NCI-H2029 treated with DMSO at 0.1 percent for 48 hours (cell line): Measurements from ENCODE around the gene LAMA1.

ENCODE experiments used
- DNase-seq: peaks from one replicate; lab custom pipeline; 2025; lab: John Stamatoyannopoulos, UW

The LAMA1 gene

GRCh38 chr18:7112936-7113335, 4.7 kb downstream of the LAMA1 start:
- no peak for DNase-seq

GRCh38 chr18:7111134-7111533, 6.5 kb downstream of the LAMA1 start:
- no peak for DNase-seq

DNA sequence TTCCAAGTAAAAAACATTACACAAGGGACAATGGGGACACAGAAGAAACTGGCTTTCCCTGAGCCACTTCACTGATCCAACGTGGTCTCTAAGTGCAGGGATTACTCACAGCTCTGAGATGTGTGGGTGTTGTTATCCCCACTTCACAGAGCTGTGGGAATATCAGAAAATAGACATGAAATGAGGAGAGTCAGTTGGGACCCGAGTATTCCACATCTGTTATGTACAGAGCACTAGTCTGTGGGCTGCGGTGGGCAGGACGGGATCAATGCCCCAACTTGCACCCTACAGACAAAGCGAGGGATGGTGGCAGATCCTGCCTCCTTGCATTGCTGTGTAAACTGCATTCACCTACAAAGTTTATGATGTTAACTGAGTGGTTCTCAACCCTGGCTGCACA, 11.7 kb downstream of the LAMA1 start:
- DNase-seq: no peak

GRCh38 chr18:7105268-7105667, 12.3 kb downstream of the LAMA1 start:
- no peak for DNase-seq

DNA sequence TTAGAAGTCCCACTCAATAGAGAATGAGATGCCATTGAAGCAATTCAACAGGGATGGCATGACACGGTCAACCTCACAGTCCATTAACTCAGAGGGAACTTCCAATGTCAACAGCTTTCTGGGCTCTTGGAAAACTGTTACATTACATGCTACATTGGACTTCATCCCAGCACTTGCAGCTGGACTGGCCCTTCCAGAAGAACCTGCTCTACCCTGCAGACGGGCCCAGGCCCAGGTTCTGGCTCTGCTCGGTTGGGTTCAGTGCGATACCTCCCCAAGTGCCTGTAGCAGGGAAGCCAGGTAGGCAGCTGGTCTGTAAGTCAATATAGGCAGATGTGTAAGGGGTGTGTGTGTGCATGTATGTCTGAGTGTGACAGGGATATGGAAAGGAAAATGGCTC, 12.9 kb downstream of the LAMA1 start:
- no peak for DNase-seq

GRCh38 chr18:7102131-7102530, 15.5 kb downstream of the LAMA1 start:
- DNase-seq: no peak

DNA sequence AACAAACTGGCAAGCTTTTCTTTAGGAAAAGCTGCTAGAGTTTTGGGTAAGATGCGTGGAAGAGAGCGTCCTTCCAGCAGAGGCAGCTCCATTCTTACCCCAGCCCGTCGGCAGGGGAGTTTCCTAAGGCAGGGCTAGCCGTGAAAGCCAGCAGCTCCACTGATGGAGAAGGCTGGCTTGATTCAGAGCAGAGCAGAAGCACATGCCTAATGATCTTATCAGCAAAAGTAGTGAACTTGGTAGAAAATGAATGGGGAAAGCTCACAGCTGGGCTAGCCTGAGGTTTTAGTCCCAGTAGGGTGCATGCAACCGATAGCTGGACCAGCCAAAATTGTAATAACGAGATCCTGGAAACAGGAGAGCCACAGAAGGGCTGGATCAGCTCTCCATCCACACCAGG, 20.8 kb downstream of the LAMA1 start:
- DNase-seq: no peak

- DNase-seq: no peak
Observed at GRCh38 chr18:7094427-7094826, 23.2 kb downstream of the LAMA1 start.

DNA sequence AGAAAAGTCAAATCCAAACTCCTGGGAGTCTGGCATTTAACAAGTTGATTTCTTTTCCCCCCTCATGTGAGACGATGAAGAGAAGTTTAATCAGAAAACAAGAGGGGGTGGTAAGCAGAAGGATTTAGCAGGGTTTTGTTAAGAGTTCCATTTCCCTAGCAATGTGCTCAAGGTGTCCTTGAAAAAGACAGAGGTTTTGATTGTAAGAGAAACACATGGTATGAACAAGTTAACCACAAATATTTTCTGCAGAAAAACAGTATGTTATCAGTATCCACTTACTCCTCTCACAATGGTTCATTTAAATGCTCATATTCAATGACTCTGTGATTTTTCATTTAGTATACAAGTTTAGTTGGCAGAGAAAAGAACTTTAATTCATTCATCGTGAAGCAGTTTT, 26.8 kb downstream of the LAMA1 start:
- DNase-seq: no peak

- no peak for DNase-seq
Observed at GRCh38 chr18:7089369-7089768, 28.2 kb downstream of the LAMA1 start.

DNA sequence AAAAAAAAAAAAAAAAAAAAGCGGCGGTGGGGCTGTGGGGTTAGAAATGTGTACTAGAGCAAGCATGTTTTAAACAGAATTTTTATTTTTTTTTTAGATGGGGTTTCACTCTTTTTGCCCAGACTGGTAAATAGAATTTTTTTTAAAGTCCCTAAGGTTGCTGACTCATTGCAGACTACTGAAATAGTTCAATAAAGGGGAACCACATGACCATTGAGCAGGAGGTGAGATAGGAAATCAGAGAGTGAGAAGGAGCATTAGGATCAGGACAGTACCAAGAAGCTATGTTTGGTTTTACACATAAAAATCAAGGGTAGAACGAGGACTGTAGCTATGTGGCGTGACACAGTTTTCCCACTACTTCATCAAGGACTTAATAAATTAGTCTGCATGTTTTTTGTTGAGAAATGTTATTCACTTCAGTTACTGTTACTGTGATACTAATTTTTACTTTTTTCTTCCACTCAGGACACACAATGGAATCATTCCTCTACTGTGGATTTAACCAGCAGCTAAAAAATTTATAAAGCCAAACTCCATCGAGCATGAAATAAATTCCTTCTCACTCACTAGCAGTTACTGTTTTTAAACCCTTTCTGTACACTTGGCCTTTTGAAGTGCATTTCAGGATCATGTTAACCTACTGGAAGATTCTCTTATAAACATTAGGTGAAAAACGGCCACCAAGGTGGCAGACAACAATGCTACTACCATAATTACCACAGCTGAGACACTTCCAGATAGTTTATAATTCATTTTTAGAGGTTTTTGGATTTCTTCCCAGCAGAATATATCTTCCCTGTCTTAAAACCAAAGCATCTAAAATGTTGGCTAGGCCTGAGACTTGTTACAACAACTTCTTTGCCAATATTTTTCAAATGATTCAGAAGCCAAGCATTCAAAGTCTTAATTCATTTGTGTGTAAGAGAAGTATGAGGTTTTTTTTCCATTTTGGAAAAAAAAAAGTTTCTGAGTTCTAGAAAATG, 33.2 kb downstream of the LAMA1 start:
- no peak for DNase-seq

- no peak for DNase-seq
Observed at GRCh38 chr18:7082671-7083070, 34.9 kb downstream of the LAMA1 start.

DNA sequence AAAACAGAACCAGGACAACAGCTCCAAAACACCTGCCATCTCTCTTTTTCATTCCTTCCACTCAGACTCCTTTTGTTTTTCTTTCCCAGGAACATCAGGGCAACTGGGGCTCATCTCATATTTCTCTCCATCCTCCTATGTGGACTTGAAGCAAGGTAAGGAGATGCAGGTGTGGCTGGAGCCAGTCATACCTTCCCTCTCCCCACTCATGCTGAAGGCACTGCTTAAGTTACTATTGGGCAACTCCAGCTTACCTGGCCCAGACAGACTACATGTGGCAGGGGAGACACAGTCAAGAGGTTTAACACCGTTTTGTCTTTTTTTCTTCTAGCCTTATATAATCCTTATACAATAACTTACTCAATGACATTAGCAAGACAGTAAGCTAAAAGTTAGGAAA, 38.4 kb downstream of the LAMA1 start:
- no peak for DNase-seq

DNA sequence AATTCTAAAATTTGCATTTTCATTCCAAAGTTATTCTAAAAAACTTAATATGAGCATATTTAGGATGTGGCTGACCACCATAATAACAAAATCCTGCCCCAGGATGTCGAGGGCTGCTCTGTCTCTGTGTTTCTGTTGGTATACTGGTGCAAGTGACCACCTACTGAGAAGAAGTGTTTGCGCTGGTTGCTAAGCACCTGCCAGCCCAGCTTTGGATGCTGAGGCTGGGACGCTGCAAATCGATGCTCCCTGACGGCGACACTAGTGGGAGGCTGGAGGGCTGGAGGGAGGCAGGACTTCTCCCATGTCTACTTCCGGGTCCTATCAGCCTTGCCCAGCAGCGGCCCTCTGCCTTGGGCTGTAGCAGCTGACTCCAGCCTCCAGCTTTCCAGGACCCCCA, 45.0 kb downstream of the LAMA1 start:
- DNase-seq: no peak

- no peak for DNase-seq
Observed at GRCh38 chr18:7071600-7071999, 46.0 kb downstream of the LAMA1 start.

DNA sequence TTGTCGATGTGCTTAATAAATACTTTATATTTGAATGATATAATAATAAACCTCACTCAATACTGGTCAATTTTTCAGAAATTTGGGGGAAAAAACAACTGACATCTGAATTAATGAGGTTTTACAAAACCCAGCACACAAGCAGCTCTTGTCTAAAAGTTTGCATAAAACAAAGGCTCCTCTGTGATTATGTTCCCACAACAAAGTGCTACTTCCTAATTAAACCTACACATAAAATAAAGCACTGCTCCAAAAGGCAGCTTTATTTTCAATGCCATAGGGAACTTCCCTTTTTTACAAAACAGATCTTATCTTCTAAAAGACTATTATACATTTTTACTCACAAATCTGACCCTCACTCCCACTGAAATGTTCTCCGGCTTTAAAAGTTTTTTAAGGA, 47.1 kb downstream of the LAMA1 start:
- DNase-seq: no peak

DNA sequence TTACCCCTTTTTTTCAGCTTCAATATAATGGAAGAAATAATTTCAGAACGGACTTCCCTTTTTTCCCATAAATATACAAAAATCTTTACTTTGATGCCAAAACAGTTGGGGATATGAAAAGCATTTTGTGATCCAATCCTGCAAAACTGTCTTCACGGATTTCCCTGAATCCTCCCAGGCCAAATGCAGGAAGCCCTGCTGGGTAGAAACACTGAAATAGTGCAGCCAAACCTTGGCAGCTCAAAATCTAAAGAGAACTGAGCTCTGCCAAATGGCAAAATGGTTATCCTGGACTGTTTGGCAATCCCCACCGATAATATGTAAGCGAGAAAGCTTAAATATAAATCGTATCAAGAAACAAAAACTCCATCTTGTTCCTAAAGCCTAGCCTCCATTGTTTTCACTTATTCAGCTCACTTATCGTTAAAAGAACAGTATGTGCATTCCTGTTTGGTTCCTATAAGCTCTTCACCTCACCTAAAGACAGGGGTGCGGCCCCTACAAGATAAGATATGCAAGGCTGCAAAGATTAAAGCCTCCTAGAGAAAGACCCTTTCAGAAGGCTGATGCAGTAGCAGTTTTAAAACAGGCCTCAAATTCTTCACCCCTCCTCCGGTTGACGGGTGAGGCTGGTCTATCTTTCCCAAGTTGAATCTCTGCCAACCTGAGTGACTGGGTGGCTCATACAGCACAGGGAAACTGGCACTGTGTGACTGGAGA, 48.6 kb downstream of the LAMA1 start:
- DNase-seq: no peak

DNA sequence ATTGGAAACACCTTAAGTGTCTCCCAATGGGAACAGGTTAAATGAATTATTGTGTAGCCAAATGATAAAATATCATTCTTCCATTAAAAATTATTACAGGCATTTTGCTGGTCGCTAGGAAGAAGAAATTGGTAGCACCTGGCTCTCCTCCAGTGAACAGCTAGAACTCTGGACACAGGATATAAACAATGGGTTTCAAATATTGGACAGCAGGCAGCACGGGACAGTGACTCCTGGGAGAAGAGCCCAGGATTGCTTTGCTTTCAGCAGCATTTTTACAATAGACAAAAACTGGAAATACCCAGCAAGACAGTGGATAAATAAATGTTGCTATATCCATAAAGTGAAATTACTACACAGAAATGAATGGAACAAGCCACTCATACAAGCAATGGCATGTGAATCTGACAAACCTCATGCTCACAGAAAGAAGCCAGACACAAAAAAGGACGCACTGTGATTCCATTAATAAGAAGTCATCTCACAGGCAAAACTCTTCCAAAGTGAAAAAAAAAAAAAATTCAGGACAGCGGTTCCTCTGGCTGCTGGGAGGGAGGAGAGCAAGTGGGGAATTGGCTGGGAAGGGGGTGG, 50.5 kb downstream of the LAMA1 start:
- DNase-seq: no peak

GRCh38 chr18:7065736-7066135, 51.9 kb downstream of the LAMA1 start:
- DNase-seq: no peak

DNA sequence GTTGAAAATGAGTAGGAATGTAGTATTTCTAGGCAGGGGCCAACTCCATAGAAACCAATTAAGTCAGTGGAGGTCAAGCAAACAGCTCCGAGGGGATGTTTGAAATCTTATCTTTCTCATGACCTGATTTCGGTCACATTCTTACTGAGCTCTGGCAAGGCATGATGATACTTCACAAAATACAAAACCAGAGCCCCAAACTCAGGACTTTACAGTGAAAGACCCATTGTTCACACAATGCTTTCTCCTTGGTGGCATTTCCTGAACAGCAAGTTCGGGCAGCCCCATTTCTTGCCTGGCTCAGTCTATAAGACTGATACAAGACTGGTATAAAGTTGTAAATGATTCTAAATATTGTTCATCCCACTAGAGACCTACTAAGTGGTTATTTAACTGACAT, 53.3 kb downstream of the LAMA1 start:
- DNase-seq: no peak

- DNase-seq: no peak
Observed at GRCh38 chr18:7062811-7063210, 54.8 kb downstream of the LAMA1 start.

GRCh38 chr18:7062236-7062635, 55.4 kb downstream of the LAMA1 start:
- no peak for DNase-seq

GRCh38 chr18:7059276-7059675, 58.3 kb downstream of the LAMA1 start:
- no peak for DNase-seq
